Measurements from ENCODE around the gene RAB15. TPM values are rescaled to one million over a fixed set of nuclear protein-coding genes. Genes with fewer than 3 reads are reported as not detected.

Gene RAB15
- total RNA-seq, 1 donor: 4.8 TPM

DNA sequence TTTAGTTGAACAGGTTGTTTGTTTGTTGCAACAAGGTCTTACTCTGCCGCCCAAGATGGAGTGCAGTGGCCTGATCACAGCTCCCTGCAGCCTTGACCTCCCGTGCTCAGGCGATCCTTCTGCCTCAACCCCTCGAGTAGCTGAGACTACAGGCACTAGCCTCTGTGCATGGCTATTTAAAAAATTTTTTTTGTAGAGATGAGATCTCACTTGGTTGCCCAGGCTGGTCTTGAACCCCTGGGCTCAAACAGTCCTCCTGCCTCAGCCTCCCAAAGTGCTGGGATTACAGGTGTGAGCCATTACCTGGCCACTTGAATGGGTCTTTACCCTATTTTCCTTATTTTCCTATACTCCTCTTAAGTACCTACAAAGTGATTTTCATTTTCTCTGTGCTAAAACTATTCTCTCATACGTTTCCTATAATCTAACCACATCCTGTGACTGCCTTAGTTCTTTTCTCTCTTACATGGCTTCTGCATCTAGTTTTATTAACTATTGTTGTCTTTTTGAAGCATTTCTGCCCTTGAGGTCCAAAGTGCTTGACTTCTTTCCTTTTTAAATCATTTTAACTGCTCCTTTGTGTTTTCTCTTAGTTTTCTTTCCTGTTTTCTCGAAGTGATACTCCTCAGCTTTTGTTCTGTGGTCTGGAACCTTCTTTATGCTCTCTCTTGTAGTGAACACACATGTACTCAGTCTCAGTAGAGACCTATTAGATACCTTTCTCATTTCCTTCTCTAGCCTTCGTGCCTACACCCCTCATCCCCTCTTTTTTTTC is 43.7 kb downstream of the RAB15 start:
- no peak overlapping the region for H3K4me3 ChIP-seq (ENCODE audit: low read depth, low read length)
- TF ChIP-seq, protein P1, sequence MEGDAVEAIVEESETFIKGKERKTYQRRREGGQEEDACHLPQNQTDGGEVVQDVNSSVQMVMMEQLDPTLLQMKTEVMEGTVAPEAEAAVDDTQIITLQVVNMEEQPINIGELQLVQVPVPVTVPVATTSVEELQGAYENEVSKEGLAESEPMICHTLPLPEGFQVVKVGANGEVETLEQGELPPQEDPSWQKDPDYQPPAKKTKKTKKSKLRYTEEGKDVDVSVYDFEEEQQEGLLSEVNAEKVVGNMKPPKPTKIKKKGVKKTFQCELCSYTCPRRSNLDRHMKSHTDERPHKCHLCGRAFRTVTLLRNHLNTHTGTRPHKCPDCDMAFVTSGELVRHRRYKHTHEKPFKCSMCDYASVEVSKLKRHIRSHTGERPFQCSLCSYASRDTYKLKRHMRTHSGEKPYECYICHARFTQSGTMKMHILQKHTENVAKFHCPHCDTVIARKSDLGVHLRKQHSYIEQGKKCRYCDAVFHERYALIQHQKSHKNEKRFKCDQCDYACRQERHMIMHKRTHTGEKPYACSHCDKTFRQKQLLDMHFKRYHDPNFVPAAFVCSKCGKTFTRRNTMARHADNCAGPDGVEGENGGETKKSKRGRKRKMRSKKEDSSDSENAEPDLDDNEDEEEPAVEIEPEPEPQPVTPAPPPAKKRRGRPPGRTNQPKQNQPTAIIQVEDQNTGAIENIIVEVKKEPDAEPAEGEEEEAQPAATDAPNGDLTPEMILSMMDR (IDR thresholded peaks at IDR 0.05; ENCODE audit: insufficient read depth, low read length): no peak
- DNase-seq (ENCODE audit: low read depth): no peak

DNA sequence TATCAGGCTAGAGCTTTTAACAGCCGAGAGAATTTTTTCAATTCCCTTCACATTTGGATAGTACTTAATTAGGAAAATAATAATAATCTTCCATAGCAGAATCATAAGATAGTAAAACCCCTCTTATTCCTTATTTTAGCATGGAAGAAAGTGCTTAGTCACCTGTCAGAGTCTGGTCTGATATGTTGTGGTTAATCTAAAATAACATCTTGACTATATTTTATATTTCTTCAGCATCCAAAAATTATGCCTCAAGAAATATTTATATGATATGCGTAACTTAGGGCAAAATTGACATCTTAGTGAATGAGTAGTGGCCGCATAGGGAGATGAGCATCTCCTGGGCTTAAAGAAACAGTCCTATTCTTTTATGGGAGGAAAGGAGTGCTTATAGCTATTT is 45.1 kb downstream of the RAB15 start:
- no peak for DNase-seq (ENCODE audit: low read depth)
- TF ChIP-seq, protein P1 (IDR thresholded peaks at IDR 0.05; ENCODE audit: insufficient read depth, low read length): no peak

DNA sequence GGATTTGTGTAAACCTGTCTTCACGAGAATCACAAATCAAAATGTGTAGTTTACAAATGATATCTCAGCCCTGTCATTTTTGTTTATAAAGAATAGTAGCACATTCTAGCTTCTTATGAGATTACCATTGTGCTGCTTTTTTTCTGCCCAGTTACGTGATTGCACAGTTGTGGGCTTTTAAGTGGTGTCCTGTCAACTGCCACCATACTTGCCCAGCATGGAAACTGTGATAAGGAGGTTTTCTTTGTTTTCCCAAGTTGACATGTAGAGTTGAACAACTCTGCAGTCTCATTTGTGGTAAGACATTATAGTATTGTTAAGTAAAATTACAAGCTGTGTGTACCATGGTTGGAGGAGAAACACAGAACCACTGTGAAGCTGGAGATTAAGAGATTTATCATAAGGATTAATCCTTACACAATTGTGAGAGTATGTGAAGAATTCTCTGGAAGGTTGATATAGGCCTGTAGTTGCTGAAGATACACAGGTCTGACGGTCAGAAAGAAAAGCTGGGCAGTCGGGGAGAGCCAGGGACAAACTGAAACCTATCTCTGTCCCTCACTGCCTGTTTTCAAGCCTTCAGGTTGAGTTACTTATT is 45.6 kb downstream of the RAB15 start:
- H3K4me3 ChIP-seq (ENCODE audit: low read depth, low read length): no peak overlapping the region
- no peak for DNase-seq (ENCODE audit: low read depth)

More for the DNA sequence above, 45.1 kb downstream of the RAB15 start:
- no peak overlapping the region for H3K4me3 ChIP-seq (ENCODE audit: low read depth, low read length)

DNA sequence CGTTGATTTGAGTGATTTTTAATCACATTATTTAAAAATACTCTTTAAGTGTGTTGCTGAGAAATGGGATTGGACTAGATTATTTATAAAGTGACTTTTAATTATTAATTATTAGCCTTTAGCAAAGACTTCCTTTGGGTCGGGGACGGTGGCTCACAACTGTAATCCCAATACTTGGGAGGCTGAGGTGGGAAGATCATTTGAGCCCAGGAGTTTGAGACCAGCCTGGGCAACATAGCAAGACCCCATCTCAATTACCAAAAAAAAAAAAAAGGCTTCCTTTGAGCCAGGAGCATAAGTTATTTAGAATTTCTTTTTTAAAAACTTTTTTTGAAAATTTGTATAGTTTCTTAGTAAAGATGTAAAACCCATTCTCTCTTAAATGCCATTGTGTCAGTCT is 49.1 kb downstream of the RAB15 start:
- TF ChIP-seq, protein P1 (IDR thresholded peaks at IDR 0.05; ENCODE audit: insufficient read depth, low read length): no peak
- DNase-seq (ENCODE audit: low read depth): no peak
- no peak overlapping the region for H3K4me3 ChIP-seq (ENCODE audit: low read depth, low read length)

More for the DNA sequence above, 45.6 kb downstream of the RAB15 start:
- TF ChIP-seq, protein P1 (IDR thresholded peaks at IDR 0.05; ENCODE audit: insufficient read depth, low read length): no peak

DNA sequence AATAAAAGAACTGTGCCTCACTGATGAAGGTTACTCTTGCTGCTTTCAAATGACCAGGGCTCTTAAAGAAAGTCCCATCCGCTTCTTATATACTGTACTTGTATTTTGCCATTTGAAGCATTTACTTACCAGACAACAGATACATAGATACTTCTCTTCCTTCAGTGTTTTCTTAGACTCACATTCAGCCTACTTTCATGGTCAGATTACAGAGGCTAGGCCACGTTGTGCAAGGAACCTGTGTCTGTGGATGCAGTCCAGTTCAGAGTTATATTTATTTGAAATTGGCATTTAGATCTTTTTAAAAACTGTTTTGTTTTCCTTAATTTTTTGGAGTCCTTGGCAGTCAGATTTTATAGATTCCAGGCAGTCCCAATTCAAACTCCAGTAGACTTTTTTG is 51.7 kb downstream of the RAB15 start:
- no peak overlapping the region for H3K4me3 ChIP-seq (ENCODE audit: low read depth, low read length)
- TF ChIP-seq, protein P1 (IDR thresholded peaks at IDR 0.05; ENCODE audit: insufficient read depth, low read length): no peak
- DNase-seq (ENCODE audit: low read depth): no peak

DNA sequence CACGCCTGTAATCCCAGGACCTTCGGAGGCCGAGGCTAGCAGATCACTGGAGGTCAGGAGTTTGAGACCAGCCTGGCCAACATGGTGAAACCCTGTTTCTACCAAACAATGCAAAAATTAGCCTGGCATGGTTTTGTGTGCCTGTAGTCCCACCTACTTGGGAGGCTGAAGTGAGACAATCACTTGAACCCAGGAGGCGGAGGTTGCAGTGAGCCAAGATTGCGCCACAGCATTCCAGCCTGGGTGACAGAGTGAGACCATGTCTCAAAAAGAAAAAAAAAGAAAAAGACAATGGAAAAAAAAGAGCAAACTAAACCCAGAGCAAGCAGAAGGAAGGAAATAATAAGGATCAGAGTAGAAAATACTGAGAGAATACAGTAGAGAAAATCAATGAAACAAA is 52.5 kb downstream of the RAB15 start:
- DNase-seq (ENCODE audit: low read depth): peak; percentile 4
- H3K4me3 ChIP-seq (ENCODE audit: low read depth, low read length): no peak overlapping the region
- TF ChIP-seq, protein P1 (IDR thresholded peaks at IDR 0.05; ENCODE audit: insufficient read depth, low read length): no peak

Data from fibroblast of the aortic adventitia (primary cell).